HFFc6 (cell line): ENCODE measurements around the gene IRF1. TPM values are rescaled to one million over a fixed set of nuclear protein-coding genes. Genes with fewer than 3 reads are reported as not detected.

ENCODE experiments used
- DNase-seq: peaks from one replicate; pipeline ENCODE4 v3.0.0-alpha.2; 2018
- H3K27ac Mint-ChIP-seq: 2 replicates; pipeline ENCODE4 v1.8.0; 2020; ENCODE audit warnings: mild to moderate bottlenecking, mixed read lengths
- H3K27me3 Mint-ChIP-seq: 2 replicates; pipeline ENCODE4 v1.8.0; 2021; ENCODE audit warnings: mild to moderate bottlenecking, moderate library complexity, mixed read lengths; ENCODE audit not compliant: insufficient read depth
- H3K36me3 Mint-ChIP-seq: 2 replicates; pipeline ENCODE4 v1.8.0; 2021; ENCODE audit warnings: low read depth, mixed read lengths
- H3K4me1 Mint-ChIP-seq: 2 replicates; pipeline ENCODE4 v1.8.0; 2020; ENCODE audit warnings: low read depth, mixed read lengths
- H3K4me3 Mint-ChIP-seq: 2 replicates; pipeline ENCODE4 v1.8.0; 2020; ENCODE audit warnings: mild to moderate bottlenecking, moderate library complexity, mixed read lengths
- H3K9me3 Mint-ChIP-seq: 2 replicates; pipeline ENCODE4 v1.8.0; 2020; ENCODE audit warnings: mild to moderate bottlenecking, mixed read lengths
- total RNA-seq, 6 experiments: library from RNA; stranded (reverse); fragmentation: NEBNext Ultra II Directional; extraction: Animal tissue kit (Norgen Biotek cat#: 25700); gene quantifications; 2 replicates in 1 of 6; 3 replicates in 5 of 6; pipeline ENCODE4 v1.2.3, GENCODE V29; 2021
- TF ChIP-seq, protein P1 (sequence below): fragments of 200-600 bp; sonication (generic); IDR thresholded peaks from 2 replicates; pipeline ENCODE4 v1.5.0; 2021; ENCODE audit warnings: antibody characterized with exemption, mild to moderate bottlenecking

Gene IRF1
- total RNA-seq, 6 experiments from 2014 or later: 9.8 to 19.7 (median 17.3) TPM

DNA sequence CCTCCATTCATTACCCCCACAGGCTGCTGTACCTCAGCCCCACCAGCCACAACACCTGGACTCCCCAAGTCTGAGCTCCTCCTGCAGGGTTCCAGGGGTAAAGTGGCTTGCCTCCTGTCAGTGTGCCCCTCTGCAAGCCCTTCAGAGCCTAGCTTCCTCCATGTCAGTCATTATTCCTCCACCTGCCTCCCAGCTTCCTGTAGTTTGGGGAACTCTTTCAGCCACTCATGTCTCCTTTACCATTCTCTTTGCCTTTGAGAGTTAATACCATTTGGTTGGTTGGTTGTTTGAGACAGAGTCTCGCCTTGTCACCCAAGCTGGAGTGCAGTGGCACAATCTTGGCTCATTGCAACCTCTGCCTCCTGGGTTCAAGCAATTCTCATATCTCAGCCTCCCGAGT lies 36.2 kb downstream of the IRF1 start:
- Mint-ChIP-seq H3K36me3 (peaks cover 15% of the 10 kb centered on the region; the same call in 1 of the 2 replicates), H3K27me3 (no peaks in the 10 kb centered on the region; the same call in 1 of the 2 replicates), H3K9me3 (no peaks in the 10 kb centered on the region), H3K4me1 (peaks cover 52% of the 10 kb centered on the region), H3K27ac (no peak overlapping the region), H3K4me3 (no peak overlapping the region)
- TF ChIP-seq, protein P1, sequence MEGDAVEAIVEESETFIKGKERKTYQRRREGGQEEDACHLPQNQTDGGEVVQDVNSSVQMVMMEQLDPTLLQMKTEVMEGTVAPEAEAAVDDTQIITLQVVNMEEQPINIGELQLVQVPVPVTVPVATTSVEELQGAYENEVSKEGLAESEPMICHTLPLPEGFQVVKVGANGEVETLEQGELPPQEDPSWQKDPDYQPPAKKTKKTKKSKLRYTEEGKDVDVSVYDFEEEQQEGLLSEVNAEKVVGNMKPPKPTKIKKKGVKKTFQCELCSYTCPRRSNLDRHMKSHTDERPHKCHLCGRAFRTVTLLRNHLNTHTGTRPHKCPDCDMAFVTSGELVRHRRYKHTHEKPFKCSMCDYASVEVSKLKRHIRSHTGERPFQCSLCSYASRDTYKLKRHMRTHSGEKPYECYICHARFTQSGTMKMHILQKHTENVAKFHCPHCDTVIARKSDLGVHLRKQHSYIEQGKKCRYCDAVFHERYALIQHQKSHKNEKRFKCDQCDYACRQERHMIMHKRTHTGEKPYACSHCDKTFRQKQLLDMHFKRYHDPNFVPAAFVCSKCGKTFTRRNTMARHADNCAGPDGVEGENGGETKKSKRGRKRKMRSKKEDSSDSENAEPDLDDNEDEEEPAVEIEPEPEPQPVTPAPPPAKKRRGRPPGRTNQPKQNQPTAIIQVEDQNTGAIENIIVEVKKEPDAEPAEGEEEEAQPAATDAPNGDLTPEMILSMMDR: no peak
- no peak for DNase-seq

DNA sequence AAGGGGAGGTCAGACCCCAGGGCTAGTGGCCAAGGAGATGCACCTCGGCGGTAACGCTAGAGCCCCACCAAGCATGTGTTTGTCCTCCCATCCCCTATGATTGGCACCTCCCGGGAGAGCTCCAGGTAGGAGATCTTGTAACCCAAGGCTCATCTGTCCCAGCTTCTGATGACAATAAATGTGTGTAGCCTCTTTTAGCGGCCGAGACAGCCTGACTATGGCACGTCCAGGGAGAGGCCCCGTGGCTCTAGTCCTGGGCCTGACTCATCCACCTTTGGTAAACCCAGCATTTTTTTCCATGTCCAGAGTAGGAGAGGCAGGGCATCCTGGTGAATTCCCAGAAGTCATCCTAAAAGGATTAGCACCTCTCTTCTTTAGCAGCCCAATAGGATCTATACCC lies 39.2 kb downstream of the IRF1 start:
- Mint-ChIP-seq H3K9me3 (peaks cover 12% of the 10 kb centered on the region), H3K27me3 (peaks cover 2% of the 10 kb centered on the region), H3K4me1 (peaks cover 43% of the 10 kb centered on the region), H3K4me3 (no peak overlapping the region), H3K27ac (peak overlapping the region; percentile 55), H3K36me3 (peaks cover 37% of the 10 kb centered on the region)
- peak; percentile 64 for DNase-seq
- TF ChIP-seq, protein P1: no peak

DNA sequence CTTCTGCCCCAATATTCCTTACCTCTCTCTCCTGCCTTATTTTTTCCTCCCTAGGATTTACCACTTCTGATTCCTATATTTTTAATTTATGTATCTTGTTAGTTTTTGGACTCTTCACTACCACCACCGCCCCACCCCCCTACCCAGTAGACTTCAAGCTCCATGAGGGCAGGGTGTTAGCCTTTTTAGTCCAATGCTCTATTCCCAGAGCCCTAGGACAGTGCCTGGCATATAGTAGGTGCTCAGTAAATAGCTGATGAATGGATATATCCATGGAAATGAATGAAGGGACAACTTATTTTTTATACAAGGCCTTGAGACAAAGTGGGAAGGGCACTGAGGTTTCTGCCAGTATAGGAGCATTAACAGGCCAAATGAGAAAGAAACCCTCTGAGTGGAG lies 41.5 kb downstream of the IRF1 start:
- H3K4me1 Mint-ChIP-seq: peaks cover 45% of the 10 kb centered on the region
- H3K36me3 Mint-ChIP-seq: peaks cover 32% of the 10 kb centered on the region
- DNase-seq: no peak
- peaks cover 12% of the 10 kb centered on the region for H3K9me3 Mint-ChIP-seq
- H3K4me3 Mint-ChIP-seq: no peak overlapping the region
- TF ChIP-seq, protein P1: no peak
- peaks cover 2% of the 10 kb centered on the region for H3K27me3 Mint-ChIP-seq
- no peak overlapping the region for H3K27ac Mint-ChIP-seq

DNA sequence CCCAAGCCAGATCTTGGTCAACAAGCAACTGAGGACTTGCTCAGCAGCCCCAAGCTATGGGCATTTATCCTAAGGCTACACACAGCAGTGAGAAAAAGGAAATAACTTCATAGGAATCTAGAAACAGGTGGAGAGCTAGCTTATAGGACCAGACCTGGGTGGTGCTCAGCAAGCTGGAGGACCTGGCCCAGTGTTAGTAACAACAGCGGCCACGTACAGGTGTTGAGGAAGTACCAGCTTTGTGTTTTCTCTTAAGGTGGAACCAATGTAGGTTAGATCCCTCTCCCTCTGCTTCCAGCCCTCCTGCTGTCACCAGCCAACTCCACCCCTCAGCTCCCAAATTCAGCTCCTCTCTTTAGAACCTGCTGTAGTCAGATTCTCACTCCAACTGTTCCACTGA lies 43.4 kb downstream of the IRF1 start:
- H3K9me3 Mint-ChIP-seq: peaks cover 12% of the 10 kb centered on the region
- TF ChIP-seq, protein P1: no peak
- H3K36me3 Mint-ChIP-seq: peaks cover 22% of the 10 kb centered on the region
- peaks cover 2% of the 10 kb centered on the region for H3K27me3 Mint-ChIP-seq
- peaks cover 41% of the 10 kb centered on the region for H3K4me1 Mint-ChIP-seq
- no peak overlapping the region for H3K4me3 Mint-ChIP-seq
- no peak overlapping the region for H3K27ac Mint-ChIP-seq
- DNase-seq: no peak

DNA sequence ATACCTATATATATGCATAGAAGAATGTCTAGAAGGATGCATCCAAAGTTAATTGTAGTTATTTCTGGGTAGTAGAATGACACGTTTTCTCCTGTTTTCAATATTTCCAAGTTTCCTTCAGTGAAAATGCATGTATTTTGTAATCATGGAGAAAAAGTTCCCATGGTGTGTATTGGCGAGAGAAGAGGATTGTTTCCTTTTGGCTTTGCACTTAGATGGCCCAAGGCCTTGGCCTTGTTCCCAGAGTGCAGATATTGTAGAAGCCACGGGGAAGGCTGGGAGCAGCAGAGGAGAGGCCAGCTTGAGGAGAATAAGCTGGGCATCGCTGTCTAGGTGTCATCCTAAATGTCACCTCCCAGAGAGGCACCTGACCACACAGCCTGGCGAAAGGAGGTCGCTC lies 44.0 kb downstream of the IRF1 start:
- Mint-ChIP-seq H3K36me3 (peaks cover 22% of the 10 kb centered on the region), H3K4me3 (no peak overlapping the region), H3K4me1 (peaks cover 37% of the 10 kb centered on the region), H3K27ac (peak overlapping the region; percentile 50), H3K27me3 (peaks cover 2% of the 10 kb centered on the region), H3K9me3 (peaks cover 12% of the 10 kb centered on the region)
- peak; percentile 65 for DNase-seq
- TF ChIP-seq, protein P1: no peak

DNA sequence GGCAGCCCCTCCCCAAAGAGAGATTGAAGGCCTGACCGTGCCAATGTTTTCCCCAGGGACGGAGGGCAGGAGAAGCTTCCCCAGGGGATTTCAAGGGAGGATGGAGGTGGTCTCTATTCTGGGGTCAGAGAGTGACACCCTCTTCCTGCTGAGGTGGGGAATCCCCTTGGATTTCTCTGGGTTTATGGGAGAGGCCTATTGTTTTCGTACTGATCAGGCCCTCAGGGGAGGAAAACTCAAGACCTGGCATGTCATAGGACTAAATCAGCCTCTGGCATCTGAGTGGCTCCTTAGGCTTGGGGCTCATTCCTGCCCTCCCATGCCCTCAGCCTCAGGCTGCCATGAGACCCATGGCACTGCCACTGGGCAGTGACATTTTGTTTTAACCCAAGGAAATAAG lies 44.6 kb downstream of the IRF1 start:
- Mint-ChIP-seq H3K27me3 (peaks cover 2% of the 10 kb centered on the region), H3K4me3 (no peak overlapping the region), H3K27ac (no peak overlapping the region), H3K4me1 (peaks cover 30% of the 10 kb centered on the region), H3K9me3 (peaks cover 12% of the 10 kb centered on the region), H3K36me3 (peaks cover 22% of the 10 kb centered on the region)
- DNase-seq: no peak
- TF ChIP-seq, protein P1: no peak
